HepG2 (cell line): ENCODE measurements around the gene SERINC5. TPM values are rescaled to one million over a fixed set of nuclear protein-coding genes. Genes with fewer than 3 reads are reported as not detected.

ENCODE experiments used
- ATAC-seq: fragments of 200-7000 bp; cut with Tn5 transposase; 3 replicates; pipeline ENCODE4 v1.9.1; 2020; ENCODE audit warnings: mild to moderate bottlenecking, moderate library complexity
- BruUV-seq: library from RNA; stranded (reverse); fragments of 400-500 nt; replicated peaks from 2 replicates; lab custom pipeline; 2021; lab: Mats Ljungman, UMichigan
- CTCF ChIA-PET: fragments of 300-600 bp; formaldehyde crosslinking; extraction: SDS; loops from one replicate; lab custom pipeline; 2021; ENCODE audit warnings: low total read pairs, inconsistent platforms, low intra/inter-chr PET ratio; lab: Yijun Ruan, JAX
- POLR2A ChIA-PET: fragments of 350-600 bp; sonication (Branson Sonifier 250); formaldehyde crosslinking; loops from one replicate; lab custom pipeline; 2020; ENCODE audit warnings: antibody characterized with exemption, inconsistent platforms; lab: Yijun Ruan, JAX
- DNase-seq: peaks from one replicate; pipeline ENCODE4 v3.0.0-alpha.2; 2015; ENCODE audit warnings: low spot score
- FAIRE-seq: peaks from 3 replicates; lab custom pipeline; 2011; peaks lifted over from hg19 to GRCh38; lab: Jason Lieb, UNC
- H2AFZ ChIP-seq: one replicate; pipeline ENCODE4 v1.6.1; 2011; ENCODE audit warnings: low read length, inconsistent platforms
- H3K27ac ChIP-seq: fragments of 300-600 bp; 3 replicates; pipeline ENCODE4 v1.8.0; 2011; ENCODE audit warnings: mixed run types, mild to moderate bottlenecking, mixed read lengths, low read length, inconsistent platforms; ENCODE audit not compliant: insufficient read depth; ENCODE audit errors: extremely low read length
- H3K27me3 ChIP-seq, 2 experiments: fragments of 200-600 bp in 1 of 2; 2 replicates in 1 of 2; 3 replicates in 1 of 2; pipeline versions ENCODE4 v1.6.0 to v1.8.0; 2011; ENCODE audit warnings: low read length in 2 of 2, mild to moderate bottlenecking in 2 of 2, moderate library complexity in 2 of 2, inconsistent platforms in 1 of 2; ENCODE audit not compliant: insufficient read depth in 2 of 2, control insufficient read depth in 1 of 2
- H3K36me3 ChIP-seq, 2 experiments: fragments of 200-600 bp in 1 of 2; replicated peaks in 1 of 2; 2 replicates in 1 of 2; 3 replicates in 1 of 2; pipeline versions ENCODE4 v1.5.1 to v1.8.0; 2011; ENCODE audit warnings: low read length in 2 of 2, inconsistent platforms in 1 of 2; ENCODE audit not compliant: insufficient read depth in 2 of 2, control insufficient read depth in 1 of 2
- H3K4me1 ChIP-seq: 2 replicates; pipeline ENCODE4 v1.5.1; 2012; ENCODE audit warnings: low read length, inconsistent platforms; ENCODE audit not compliant: insufficient read depth
- H3K4me2 ChIP-seq: 2 replicates; pipeline ENCODE4 v1.6.0; 2011; ENCODE audit warnings: low read depth, low read length, inconsistent platforms
- H3K4me3 ChIP-seq, 3 experiments: fragments of 200-600 bp in 1 of 3; sonication (generic), shearing (Covaris generic) in 1 of 3; replicated peaks in 1 of 3; 2 replicates each; pipeline ENCODE4 v1.5.1; 2011 to 2016; ENCODE audit warnings: low read length in 3 of 3, inconsistent platforms in 2 of 3, low read depth in 2 of 3, mild to moderate bottlenecking in 2 of 3, control low read depth in 1 of 3, mixed read lengths in 1 of 3; ENCODE audit not compliant: insufficient read depth in 1 of 3
- H3K79me2 ChIP-seq: one replicate; pipeline ENCODE4 v1.6.1; 2011; ENCODE audit warnings: low read length, inconsistent platforms; ENCODE audit not compliant: insufficient read depth
- H3K9ac ChIP-seq: 2 replicates; pipeline ENCODE4 v1.6.0; 2011; ENCODE audit warnings: mild to moderate bottlenecking, low read depth, low read length, inconsistent platforms; ENCODE audit not compliant: insufficient read depth
- H3K9me3 ChIP-seq: 2 replicates; pipeline ENCODE4 v1.5.1; 2012; ENCODE audit warnings: mild to moderate bottlenecking, low read length
- H4K20me1 ChIP-seq: 2 replicates; pipeline ENCODE4 v1.6.0; 2011; ENCODE audit warnings: inconsistent platforms, mild to moderate bottlenecking, low read length, moderate library complexity; ENCODE audit not compliant: insufficient read depth
- FOSL2 ChIP-seq: sonication (generic); formaldehyde crosslinking; IDR thresholded peaks from 2 replicates; pipeline ENCODE4 v1.4.0; 2020; ENCODE audit warnings: missing genetic modification reagents
- ISX ChIP-seq: sonication (generic); formaldehyde crosslinking; conservative IDR thresholded peaks from 2 replicates; pipeline ENCODE4 v1.5.0; 2020; ENCODE audit warnings: missing genetic modification reagents
- YEATS4 ChIP-seq: sonication (generic); formaldehyde crosslinking; IDR thresholded peaks from 2 replicates; pipeline ENCODE4 v1.4.0; 2020; ENCODE audit warnings: missing genetic modification reagents, borderline replicate concordance
- ZBTB8A ChIP-seq: sonication (generic); formaldehyde crosslinking; IDR thresholded peaks from 2 replicates; pipeline ENCODE4 v1.4.0; 2020; ENCODE audit warnings: mild to moderate bottlenecking, low read depth, missing genetic modification reagents, borderline replicate concordance
- ZNF33B ChIP-seq: sonication (generic); formaldehyde crosslinking; IDR thresholded peaks from 2 replicates; pipeline ENCODE4 v1.5.1; 2020; ENCODE audit warnings: mild to moderate bottlenecking, missing genetic modification reagents
- ZSCAN31 ChIP-seq: sonication (generic); formaldehyde crosslinking; IDR thresholded peaks from 2 replicates; pipeline ENCODE4 v1.5.0; 2020; ENCODE audit warnings: low read depth, mild to moderate bottlenecking, missing genetic modification reagents
- WGBS: methylation state at CpG from one replicate; pipeline ENCODE4 v1.1.6; 2017; ENCODE audit warnings: low lambda C conversion rate; 5-methylcytosine and 5-hydroxymethylcytosine counted together
- in situ Hi-C: cut with HindIII; loops from 2 replicates; pipeline ENCODE4 v1.10.0; 2017; ENCODE audit warnings: low pct_unique_long_range_greater_than_20kb; ENCODE audit not compliant: extremely low pct_ligation_motif_present
- intact Hi-C: fragments of 100-400 bp; cut with micrococcal nuclease; formaldehyde crosslinking; loops from one replicate; pipeline ENCODE4 v1.10.0; 2022; ENCODE audit not compliant: unreplicated experiment
- polyA plus RNA-seq, 8 experiments: library from polyadenylated mRNA; depleted of rRNA in 3 of 8; stranded (reverse) in 7 of 8; unstranded in 1 of 8; fragments of >200 nt; fragmentation: Illumina TruSeq in 4 of 8; extraction: Trizol in 4 of 8; gene quantifications; 2 replicates each; pipeline versions ENCODE4 v1.2.1 to v1.2.3, GENCODE V29; 2011 to 2016; ENCODE audit warnings: low read depth in 4 of 8, missing spikeins in 1 of 8, mixed read lengths in 1 of 8; ENCODE audit not compliant: insufficient read depth in 1 of 8
- total RNA-seq, 5 experiments: library from RNA; depleted of rRNA; stranded (reverse); fragments of >200 nt; fragmentation: Illumina TruSeq; extraction: Trizol; gene quantifications; 2 replicates each; pipeline ENCODE4 v1.2.3, GENCODE V29; 2016; ENCODE audit warnings: low read depth in 1 of 5

The SERINC5 gene
- total and polyA plus RNA-seq, 2 of the 13 experiments (the other 11 are each of a cell fraction or from before 2014, with no cell fraction given) = 17.3 to 22.8 TPM

GRCh38 chr5:80177236-80177635 is 78.6 kb downstream of the SERINC5 start:
- Histone ChIP-seq H3K4me2 (no peak overlapping the region), H3K4me1 (peaks cover 20% of the 10 kb centered on the region), H3K9ac (no peak overlapping the region), H3K9me3 (no peaks in the 10 kb centered on the region), H3K36me3 (peaks cover 11 to 40% of the 10 kb centered on the region in 2 experiments), H2AFZ (no peak overlapping the region), H3K27ac (no peak overlapping the region), H3K27me3 (no peaks in the 10 kb centered on the region), H3K79me2 (peaks cover 15% of the 10 kb centered on the region), H3K4me3 (no peak overlapping the region), H4K20me1 (no peaks in the 10 kb centered on the region)
- whole genome bisulfite sequencing = 91% methylated on average over 3 of the region's 3 CpGs
- TF ChIP-seq FOSL2 (CRISPR knock-in tag) (no peak), ZNF33B (CRISPR knock-in tag) (no peak), ZBTB8A (CRISPR knock-in tag) (no peak), ZSCAN31 (CRISPR knock-in tag) (no peak)
- in situ Hi-C loops (no loop called here), intact Hi-C loops (no loop called here)
- no TSS peak for BruUV-seq
- POLR2A ChIA-PET = interaction anchor here (1.4 kb wide), 1 partner anchor 84 kb away, joined by 3 read pairs; no protein-coding TSS in a partner anchor
- ATAC-seq = no peak
- FAIRE-seq = no peak
- DNase-seq = no peak
- CTCF ChIA-PET = no interaction called here

GRCh38 chr5:80175337-80175736 is 80.5 kb downstream of the SERINC5 start:
- DNase-seq = no peak
- WGBS = 93% methylated on average over 4 of the region's 5 CpGs
- in situ Hi-C loops (no loop called here), intact Hi-C loops (no loop called here)
- TF ChIP-seq ISX (CRISPR knock-in tag) = no peak
- TF ChIP-seq YEATS4 (CRISPR knock-in tag) = no peak
- Histone ChIP-seq H3K4me3 (no peak overlapping the region), H3K27me3 (no peaks in the 10 kb centered on the region), H3K36me3 (peaks cover 14 to 47% of the 10 kb centered on the region in 2 experiments), H3K4me2 (no peak overlapping the region), H3K9me3 (no peaks in the 10 kb centered on the region), H3K4me1 (peaks cover 1% of the 10 kb centered on the region; the same call in 1 of the 2 replicates), H3K79me2 (peaks cover 10% of the 10 kb centered on the region), H3K9ac (no peak overlapping the region), H2AFZ (no peak overlapping the region), H3K27ac (no peak overlapping the region), H4K20me1 (no peaks in the 10 kb centered on the region)
- ChIA-PET POLR2A (no interaction called here), CTCF (no interaction called here)
- no peak for ATAC-seq
- no peak for FAIRE-seq
- no TSS peak for BruUV-seq
